ENCODE data around the gene ARMC5. TPM values are rescaled to one million over a fixed set of nuclear protein-coding genes. Genes with fewer than 3 reads are reported as not detected.

Gene ARMC5
- total RNA-seq, 6 donors from 2014 or later: 6.6 to 18.9 (median 16.2) TPM

DNA sequence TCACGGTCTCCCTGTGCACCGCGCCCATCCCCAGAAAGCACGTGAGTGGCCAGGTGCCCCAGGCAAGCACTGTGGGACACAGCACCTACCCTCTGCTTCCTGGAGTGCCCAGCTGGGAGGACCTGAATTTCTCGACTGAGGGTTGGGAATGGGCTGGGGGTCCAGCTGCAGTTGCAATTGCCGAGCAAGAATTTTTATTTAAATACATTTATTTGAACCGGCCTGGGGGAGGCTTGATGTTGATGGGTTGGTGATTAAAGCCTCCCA lies 29.9 kb downstream of the ARMC5 start:
- no peak overlapping the region for H3K4me3 ChIP-seq
- DNase-seq (no peak), ATAC-seq (ENCODE audit: low FRiP score in 2 of 2) (no peak)
- TF ChIP-seq CTCF (IDR thresholded peaks at IDR 0.05) (no peak), POLR2AphosphoS5 (IDR thresholded peaks at IDR 0.05) (no peak), POLR2A (IDR thresholded peaks at IDR 0.05) (no peak), EP300 (IDR thresholded peaks at IDR 0.05) (no peak)
- peaks cover 18 to 35% (median 27%) of the 10 kb centered on the region in 4 donors for H3K4me1 ChIP-seq
- H3K36me3 ChIP-seq: peaks cover 4 to 38% (median 25%) of the 10 kb centered on the region in 4 donors
- H3K27ac ChIP-seq: no peak overlapping the region
- peaks cover 0 to 3% (median 0%) of the 10 kb centered on the region in 4 donors for H3K27me3 ChIP-seq
- no peaks in the 10 kb centered on the region for H3K9me3 ChIP-seq
- WGBS, 2 donors: 88 to 93% methylated on average over 7 of the region's 7 CpGs

DNA sequence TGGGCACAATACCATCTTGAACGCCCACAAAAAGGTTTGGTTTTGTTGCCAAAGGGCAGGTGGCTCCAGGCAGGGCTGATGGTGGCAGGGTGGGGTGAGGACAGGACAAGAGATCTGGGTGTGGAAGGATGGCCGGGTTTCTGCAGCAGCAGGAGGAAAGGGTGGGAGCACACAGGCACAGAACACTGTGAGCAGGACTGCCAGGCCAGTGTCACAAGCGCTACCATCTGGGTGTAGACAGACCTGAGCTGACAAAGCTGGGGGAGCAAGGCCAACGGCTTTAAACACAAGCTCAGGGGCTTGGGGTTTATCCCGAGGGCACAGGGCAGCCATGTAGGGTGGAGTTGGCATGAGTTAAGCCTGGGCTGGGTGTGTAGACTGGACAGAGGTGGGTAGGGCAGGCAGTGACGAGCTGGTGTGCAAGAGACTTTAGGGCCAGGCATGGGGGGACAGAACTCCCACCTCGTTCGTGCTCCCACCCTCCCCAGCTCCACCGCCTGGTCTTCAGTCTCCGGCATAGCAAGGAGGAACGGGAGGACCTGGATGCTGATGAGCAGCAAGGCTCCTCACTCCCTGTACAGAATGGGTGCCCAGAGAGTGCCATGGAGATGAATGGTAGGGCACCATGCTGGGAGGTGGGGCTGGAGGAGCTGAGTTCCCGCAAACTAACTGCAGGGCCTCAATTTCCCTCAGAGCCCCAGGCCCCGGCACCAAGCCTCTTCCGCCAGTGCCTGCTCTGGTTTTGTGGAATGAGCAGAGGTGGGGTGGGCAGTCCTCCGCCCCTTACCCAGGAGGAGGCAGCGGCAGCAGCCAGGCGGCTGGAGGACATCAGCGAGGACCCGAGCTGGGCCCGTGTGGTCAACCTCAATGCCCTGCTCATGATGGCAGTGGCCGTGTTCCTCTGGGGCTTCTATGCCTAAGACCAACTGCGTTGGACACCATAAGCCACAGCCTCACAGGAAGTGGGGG lies 30.6 kb downstream of the ARMC5 start:
- Histone ChIP-seq H3K4me1 (peaks cover 16 to 34% (median 26%) of the 10 kb centered on the region in 4 donors), H3K4me3 (no peak overlapping the region), H3K27me3 (peaks cover 0 to 3% (median 0%) of the 10 kb centered on the region in 4 donors), H3K27ac (no peak overlapping the region), H3K9me3 (no peaks in the 10 kb centered on the region), H3K36me3 (peaks cover 4 to 40% (median 25%) of the 10 kb centered on the region in 4 donors)
- WGBS, 2 donors: 79 to 92% methylated on average over 9 to 22 of the region's 22 CpGs
- TF ChIP-seq CTCF (IDR thresholded peaks at IDR 0.05) (no peak), POLR2A (IDR thresholded peaks at IDR 0.05) (no peak), EP300 (IDR thresholded peaks at IDR 0.05) (no peak), POLR2AphosphoS5 (IDR thresholded peaks at IDR 0.05) (no peak)
- ATAC-seq (ENCODE audit: low FRiP score in 2 of 2) (no peak), DNase-seq (no peak)

GRCh38 chr16:31491778-31492418 lies 32.6 kb downstream of the ARMC5 start:
- Histone ChIP-seq H3K27me3 (peaks cover 0 to 3% (median 0%) of the 10 kb centered on the region in 4 donors), H3K9me3 (no peaks in the 10 kb centered on the region), H3K4me1 (peaks cover 15 to 31% (median 24%) of the 10 kb centered on the region in 4 donors), H3K4me3 (no peak overlapping the region), H3K27ac (no peak overlapping the region), H3K36me3 (peaks cover 4 to 60% (median 34%) of the 10 kb centered on the region in 4 donors)
- no peak for DNase-seq
- no peak for ATAC-seq (ENCODE audit: low FRiP score in 2 of 2)
- TF ChIP-seq CTCF (IDR thresholded peaks at IDR 0.05): no peak
- TF ChIP-seq POLR2AphosphoS5 (IDR thresholded peaks at IDR 0.05): no peak
- no peak for TF ChIP-seq EP300 (IDR thresholded peaks at IDR 0.05)
- no peak for TF ChIP-seq POLR2A (IDR thresholded peaks at IDR 0.05)
- WGBS, 2 donors: 90 to 95% methylated on average over 6 to 8 of the region's 8 CpGs

DNA sequence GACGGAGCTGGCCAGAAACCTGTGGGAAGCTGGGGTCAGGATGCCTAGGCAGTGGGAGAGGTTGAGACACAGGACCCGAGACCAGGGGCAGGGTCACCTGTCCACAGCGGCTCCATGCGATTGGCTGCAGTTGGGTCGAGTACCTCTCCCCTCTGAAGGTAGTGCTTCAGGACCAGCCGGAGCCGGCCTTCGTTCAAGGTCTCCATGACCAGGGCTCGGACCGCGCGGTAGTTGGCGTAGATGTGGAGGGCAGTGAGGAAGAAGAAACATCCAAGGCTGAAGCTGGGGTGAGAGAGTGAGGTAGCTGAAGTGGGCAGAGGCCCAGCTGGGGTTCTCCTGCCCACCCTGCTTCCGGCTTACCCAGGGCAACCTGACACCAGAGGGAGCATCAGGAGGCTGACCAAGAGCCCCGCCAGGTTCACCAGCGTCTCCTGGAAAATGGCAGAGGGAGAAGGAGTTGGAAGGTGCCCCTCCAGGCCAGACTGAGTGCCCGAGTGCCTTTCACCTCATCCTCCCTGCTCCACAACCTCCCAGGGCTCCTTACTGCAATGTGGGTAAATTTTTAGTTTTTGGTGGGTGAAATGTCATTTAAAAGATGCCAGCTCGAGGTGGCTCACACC lies 34.3 kb downstream of the ARMC5 start:
- H3K9me3 ChIP-seq: no peaks in the 10 kb centered on the region
- DNase-seq: peak in 1 of 2 donors; percentile 72

More for the DNA sequence above, 34.3 kb downstream of the ARMC5 start:
- WGBS, 2 donors: 96 to 97% methylated on average over 18 of the region's 18 CpGs
- H3K27ac ChIP-seq: no peak overlapping the region
- H3K4me3 ChIP-seq: no peak overlapping the region
- H3K27me3 ChIP-seq: no peaks in the 10 kb centered on the region
- peaks cover under 1 to 18% (median 9%) of the 10 kb centered on the region in 4 donors for H3K4me1 ChIP-seq
- no peak for ATAC-seq (ENCODE audit: low FRiP score in 2 of 2)
- no peak for TF ChIP-seq CTCF (IDR thresholded peaks at IDR 0.05)
- no peak for TF ChIP-seq POLR2AphosphoS5 (IDR thresholded peaks at IDR 0.05)
- TF ChIP-seq EP300 (IDR thresholded peaks at IDR 0.05): no peak
- no peak for TF ChIP-seq POLR2A (IDR thresholded peaks at IDR 0.05)
- peaks cover 4 to 75% (median 44%) of the 10 kb centered on the region in 4 donors for H3K36me3 ChIP-seq
